Sigmoid colon (tissue), 4 donors: Measurements from ENCODE around the gene KRTAP5-11.

ENCODE experiments used
- EP300 ChIP-seq, 4 donors: sonication (generic); formaldehyde crosslinking; IDR thresholded peaks; one replicate each; pipeline ENCODE4 v1.6.1; 2017; ENCODE audit warnings: antibody characterized with exemption in 4 of 4
- POLR2A ChIP-seq, 2 donors: fragments of 450-650 bp; IDR thresholded peaks; one replicate each; pipeline ENCODE4 v1.6.1; 2016; ENCODE audit warnings: antibody characterized with exemption in 2 of 2, mild to moderate bottlenecking in 2 of 2, moderate library complexity in 2 of 2
- POLR2AphosphoS5 ChIP-seq, 4 donors: sonication (generic); formaldehyde crosslinking; IDR thresholded peaks; one replicate each; pipeline ENCODE4 v1.6.1; 2017; ENCODE audit warnings: antibody characterized with exemption in 4 of 4
- TF ChIP-seq, protein P1 (sequence below), 4 experiments: fragments of 450-650 bp in 3 of 4; fragments of 200-600 bp in 1 of 4; IDR thresholded peaks; one replicate each; pipeline ENCODE4 v1.5.1; 2016 to 2019; ENCODE audit warnings: antibody characterized with exemption in 4 of 4, mild to moderate bottlenecking in 3 of 4, moderate library complexity in 2 of 4

DNA sequence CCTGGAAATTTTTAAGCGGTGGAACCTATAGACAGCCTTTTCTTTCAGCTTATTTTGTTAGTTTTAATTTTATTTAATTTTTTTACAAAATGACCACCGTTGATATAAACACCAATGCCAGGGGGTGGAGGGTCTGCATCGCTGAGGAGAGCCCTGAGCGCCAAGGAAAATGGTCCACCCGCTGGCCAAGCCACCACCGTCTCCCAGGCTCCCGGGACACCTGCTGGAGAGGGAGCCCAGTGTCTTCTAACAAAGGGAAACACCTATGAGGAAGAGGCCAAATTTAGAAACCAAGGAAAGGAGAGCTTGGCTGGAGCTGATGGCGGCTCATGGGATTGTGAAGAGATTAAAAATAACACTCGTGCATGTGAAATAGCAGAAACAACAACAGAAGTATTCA, 45.1 kb downstream of the KRTAP5-11 start:
- TF ChIP-seq POLR2A (IDR thresholded peaks at IDR 0.05) (no peak), POLR2AphosphoS5 (IDR thresholded peaks at IDR 0.05) (no peak), EP300 (IDR thresholded peaks at IDR 0.05) (no peak)
- TF ChIP-seq, protein P1, sequence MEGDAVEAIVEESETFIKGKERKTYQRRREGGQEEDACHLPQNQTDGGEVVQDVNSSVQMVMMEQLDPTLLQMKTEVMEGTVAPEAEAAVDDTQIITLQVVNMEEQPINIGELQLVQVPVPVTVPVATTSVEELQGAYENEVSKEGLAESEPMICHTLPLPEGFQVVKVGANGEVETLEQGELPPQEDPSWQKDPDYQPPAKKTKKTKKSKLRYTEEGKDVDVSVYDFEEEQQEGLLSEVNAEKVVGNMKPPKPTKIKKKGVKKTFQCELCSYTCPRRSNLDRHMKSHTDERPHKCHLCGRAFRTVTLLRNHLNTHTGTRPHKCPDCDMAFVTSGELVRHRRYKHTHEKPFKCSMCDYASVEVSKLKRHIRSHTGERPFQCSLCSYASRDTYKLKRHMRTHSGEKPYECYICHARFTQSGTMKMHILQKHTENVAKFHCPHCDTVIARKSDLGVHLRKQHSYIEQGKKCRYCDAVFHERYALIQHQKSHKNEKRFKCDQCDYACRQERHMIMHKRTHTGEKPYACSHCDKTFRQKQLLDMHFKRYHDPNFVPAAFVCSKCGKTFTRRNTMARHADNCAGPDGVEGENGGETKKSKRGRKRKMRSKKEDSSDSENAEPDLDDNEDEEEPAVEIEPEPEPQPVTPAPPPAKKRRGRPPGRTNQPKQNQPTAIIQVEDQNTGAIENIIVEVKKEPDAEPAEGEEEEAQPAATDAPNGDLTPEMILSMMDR (IDR thresholded peaks at IDR 0.05) = no peak
